WTC11 (cell line): ENCODE measurements around the gene ITLN2. TPM values are rescaled to one million over a fixed set of nuclear protein-coding genes. Genes with fewer than 3 reads are reported as not detected.
"Not testable (repeated sequence)": the region's sequence is repeated elsewhere in the genome, so short reads cannot be mapped to it uniquely, and the experiment has no call there.

Source experiments
- ATAC-seq: fragments of 200-7000 bp; cut with Tn5 transposase; 2 replicates; pipeline ENCODE4 v1.10.0; 2021; ENCODE audit warnings: mild to moderate bottlenecking, moderate library complexity
- CTCF ChIA-PET: fragments of 300-600 bp; sonication (Branson Sonifier 250); formaldehyde crosslinking; loops from one replicate; lab custom pipeline; 2021; ENCODE audit warnings: antibody characterized with exemption; lab: Charles Lee
- POLR2A ChIA-PET: fragments of 350-600 bp; sonication (Branson Sonifier 250); formaldehyde crosslinking; loops from one replicate; lab custom pipeline; 2021; ENCODE audit warnings: antibody characterized with exemption; lab: Charles Lee
- DNase-seq: peaks from one replicate; pipeline ENCODE4 v3.0.0; 2021; ENCODE audit warnings: low spot score
- H3K27ac Mint-ChIP-seq: 2 replicates; pipeline ENCODE4 v1.8.0; 2021; ENCODE audit warnings: mixed read lengths
- H3K27me3 Mint-ChIP-seq: 2 replicates; pipeline ENCODE4 v1.8.0; 2021; ENCODE audit warnings: low read depth, mild to moderate bottlenecking, moderate library complexity, mixed read lengths
- H3K36me3 Mint-ChIP-seq: 2 replicates; pipeline ENCODE4 v1.8.0; 2021; ENCODE audit warnings: mixed read lengths
- H3K4me1 Mint-ChIP-seq: 2 replicates; pipeline ENCODE4 v1.8.0; 2022; ENCODE audit warnings: mixed read lengths
- H3K4me3 Mint-ChIP-seq: 2 replicates; pipeline ENCODE4 v1.8.0; 2021; ENCODE audit warnings: mild to moderate bottlenecking, moderate library complexity, mixed read lengths
- H3K9me3 Mint-ChIP-seq: 2 replicates; pipeline ENCODE4 v1.8.0; 2021; ENCODE audit warnings: mixed read lengths
- ARID4B ChIP-seq: sonication (generic); formaldehyde crosslinking; IDR thresholded peaks from 2 replicates; pipeline ENCODE4 v1.8.0; 2023; ENCODE audit warnings: missing genetic modification reagents, mild to moderate bottlenecking, borderline replicate concordance
- ATF3 ChIP-seq: sonication (generic); formaldehyde crosslinking; conservative IDR thresholded peaks from 2 replicates; pipeline ENCODE4 v1.8.1; 2022; ENCODE audit warnings: mild to moderate bottlenecking, missing genetic modification reagents
- E2F4 ChIP-seq: sonication (generic); formaldehyde crosslinking; IDR thresholded peaks from 2 replicates; pipeline ENCODE4 v1.8.1; 2022; ENCODE audit warnings: low read depth, mild to moderate bottlenecking, moderate library complexity, missing genetic modification reagents, borderline replicate concordance
- ESRRA ChIP-seq: sonication (generic); formaldehyde crosslinking; IDR thresholded peaks from 2 replicates; pipeline ENCODE4 v1.8.1; 2022; ENCODE audit warnings: mild to moderate bottlenecking, missing genetic modification reagents, borderline replicate concordance
- NFE2L1 ChIP-seq: sonication (generic); formaldehyde crosslinking; IDR thresholded peaks from 2 replicates; pipeline ENCODE4 v1.8.1; 2023; ENCODE audit warnings: missing genetic modification reagents
- NFYB ChIP-seq: sonication (generic); formaldehyde crosslinking; conservative IDR thresholded peaks from 2 replicates; pipeline ENCODE4 v1.8.0; 2022; ENCODE audit warnings: low read depth, missing genetic modification reagents
- NR1H2 ChIP-seq: sonication (generic); formaldehyde crosslinking; IDR thresholded peaks from 2 replicates; pipeline ENCODE4 v1.9.0; 2021; ENCODE audit warnings: mild to moderate bottlenecking, moderate library complexity, missing genetic modification reagents
- SMAD3 ChIP-seq: sonication (generic); formaldehyde crosslinking; IDR thresholded peaks from 2 replicates; pipeline ENCODE4 v1.8.0; 2022; ENCODE audit warnings: missing genetic modification reagents, mild to moderate bottlenecking, borderline replicate concordance
- SMAD4 ChIP-seq: sonication (generic); formaldehyde crosslinking; IDR thresholded peaks from 2 replicates; pipeline ENCODE4 v1.8.0; 2022; ENCODE audit warnings: mild to moderate bottlenecking, missing genetic modification reagents
- USF1 ChIP-seq: sonication (generic); formaldehyde crosslinking; IDR thresholded peaks from 2 replicates; pipeline ENCODE4 v1.8.0; 2022; ENCODE audit warnings: mild to moderate bottlenecking, missing genetic modification reagents
- USF2 ChIP-seq: sonication (generic); formaldehyde crosslinking; IDR thresholded peaks from 2 replicates; pipeline ENCODE4 v1.8.1; 2023; ENCODE audit warnings: mild to moderate bottlenecking, missing genetic modification reagents, moderate library complexity
- ZBTB21 ChIP-seq: sonication (generic); formaldehyde crosslinking; IDR thresholded peaks from 2 replicates; pipeline ENCODE4 v1.8.1; 2023; ENCODE audit warnings: mild to moderate bottlenecking, missing genetic modification reagents, borderline replicate concordance
- ZNF138 ChIP-seq: sonication (generic); formaldehyde crosslinking; conservative IDR thresholded peaks from 2 replicates; pipeline ENCODE4 v1.8.1; 2022; ENCODE audit warnings: mild to moderate bottlenecking, moderate library complexity, missing genetic modification reagents
- ZSCAN18 ChIP-seq: fragments of 250-450 bp; sonication (Bioruptor Pico); IDR thresholded peaks from 2 replicates; pipeline ENCODE4 v2.1.2; 2022; ENCODE audit warnings: mild to moderate bottlenecking, moderate library complexity
- total RNA-seq: library from RNA; stranded (reverse); gene quantifications from 3 replicates; pipeline ENCODE4 v1.2.3, GENCODE V29; 2021

The ITLN2 gene
- total RNA-seq, 1 experiment from 2014 or later = 5.9 TPM

- TF ChIP-seq ARID4B (CRISPR knock-in tag) (no peak), ZSCAN18 (CRISPR knock-in tag) (no peak), SMAD4 (CRISPR knock-in tag) (no peak), NFYB (CRISPR knock-in tag) (no peak), USF2 (CRISPR knock-in tag) (no peak), NR1H2 (CRISPR knock-in tag) (no peak)
These were observed 4.7 kb downstream of the ITLN2 start (continued) for GRCh38 chr1:160949881-160950280.

- H3K27ac Mint-ChIP-seq, ATAC-seq, H3K27me3 Mint-ChIP-seq, DNase-seq, CTCF ChIA-PET, POLR2A ChIA-PET, H3K4me3 Mint-ChIP-seq: not testable (repeated sequence)
- peaks cover 14% of the 10 kb centered on the region for H3K36me3 Mint-ChIP-seq
- H3K4me1 Mint-ChIP-seq = peaks cover 30% of the 10 kb centered on the region
- H3K9me3 Mint-ChIP-seq = peaks cover 12% of the 10 kb centered on the region
These were observed 5.3 kb downstream of the ITLN2 start for GRCh38 chr1:160949216-160949880.

- H3K4me3 Mint-ChIP-seq, DNase-seq, H3K27me3 Mint-ChIP-seq, POLR2A ChIA-PET, ATAC-seq, H3K27ac Mint-ChIP-seq, CTCF ChIA-PET: not testable (repeated sequence)
- H3K4me1 Mint-ChIP-seq = peaks cover 16% of the 10 kb centered on the region
- H3K36me3 Mint-ChIP-seq = peaks cover 18% of the 10 kb centered on the region
- peaks cover 12% of the 10 kb centered on the region for H3K9me3 Mint-ChIP-seq
These were observed 7.3 kb downstream of the ITLN2 start for GRCh38 chr1:160947174-160947759.

- CTCF ChIA-PET = interaction anchor here (1.2 kb wide), 1 partner anchor 45 kb away, joined by 5 read pairs; no protein-coding TSS in a partner anchor
- peaks cover 18% of the 10 kb centered on the region for H3K36me3 Mint-ChIP-seq
- H3K9me3 Mint-ChIP-seq = peaks cover 19% of the 10 kb centered on the region
- H3K27me3 Mint-ChIP-seq, H3K27ac Mint-ChIP-seq, H3K4me3 Mint-ChIP-seq, ATAC-seq, POLR2A ChIA-PET, H3K4me1 Mint-ChIP-seq, DNase-seq: not testable (repeated sequence)
These were observed 8.7 kb downstream of the ITLN2 start for GRCh38 chr1:160945881-160946280.

- DNase-seq (no peak), ATAC-seq (no peak)
- ChIA-PET POLR2A (interaction anchor here (0.7 kb wide), 1 partner anchor 45 kb away, joined by 3 read pairs; no protein-coding TSS in a partner anchor), CTCF (interaction anchor here (1.9 kb wide), 1 partner anchor 9 kb away, joined by 4 read pairs; the partner anchor contains the start of gene ITLN2)
- peaks cover 7% of the 10 kb centered on the region for H3K4me1 Mint-ChIP-seq
- H3K27me3 Mint-ChIP-seq = peaks cover 2% of the 10 kb centered on the region; the same call in 1 of the 2 replicates
- H3K36me3 Mint-ChIP-seq = peaks cover 18% of the 10 kb centered on the region
- H3K9me3 Mint-ChIP-seq = peaks cover 27% of the 10 kb centered on the region
- H3K4me3 Mint-ChIP-seq = no peak overlapping the region
- no peak overlapping the region for H3K27ac Mint-ChIP-seq
- TF ChIP-seq E2F4 (CRISPR knock-in tag) = no peak
- TF ChIP-seq ATF3 (CRISPR knock-in tag) = no peak
- TF ChIP-seq ZBTB21 (CRISPR knock-in tag) = no peak
- no peak for TF ChIP-seq USF1 (CRISPR knock-in tag)
- no peak for TF ChIP-seq ZNF138 (CRISPR knock-in tag)
- no peak for TF ChIP-seq SMAD3
- no peak for TF ChIP-seq ESRRA
- TF ChIP-seq NFE2L1 (CRISPR knock-in tag) = no peak
These were observed 9.5 kb downstream of the ITLN2 start for GRCh38 chr1:160945079-160945478.
